ENCODE measurements around the gene SLC35F1.
"Not testable (repeated sequence)": the region's sequence is repeated elsewhere in the genome, so short reads cannot be mapped to it uniquely, and the experiment has no call there.

Gene SLC35F1

GRCh38 chr6:117906958-117907600 is at the start of gene SLC35F1:
Gene SLC35F1, plus strand, starts transcription at chr6:117907264.
- H3K4me2 ChIP-seq = peak within 1 kb of the TSS; percentile 83
- peak; percentile 50 for TF ChIP-seq CTCF (conservative IDR thresholded peaks at IDR 0.05; ENCODE audit: low read depth, low read length)
- peaks cover 5% of the 10 kb centered on the region for H3K4me1 ChIP-seq (ENCODE audit: low read depth, poor library complexity, severe bottlenecking)
- H3K36me3 ChIP-seq (ENCODE audit: insufficient read depth) = no peaks in the 10 kb centered on the region
- no peaks in the 10 kb centered on the region for H3K27me3 ChIP-seq (ENCODE audit: insufficient read depth, low read depth)
- peak within 1 kb of the TSS; percentile 71 for H2AFZ ChIP-seq (ENCODE audit: low read depth)
- no peak within 1 kb of the TSS for H3K9ac ChIP-seq
- H3K27ac ChIP-seq = no peak within 1 kb of the TSS
- H3K4me3 ChIP-seq (IDR thresholded peaks at IDR 0.05; ENCODE audit: insufficient read depth, low read depth, low read length) = no peak within 1 kb of the TSS
- no peaks in the 10 kb centered on the region for H3K79me2 ChIP-seq (ENCODE audit: insufficient read depth, low read depth)
- H4K20me1 ChIP-seq (ENCODE audit: insufficient read depth) = no peaks in the 10 kb centered on the region

- H3K36me3 ChIP-seq (ENCODE audit: insufficient read depth); H3K4me1 ChIP-seq (ENCODE audit: low read depth, poor library complexity, severe bottlenecking); H3K27me3 ChIP-seq (ENCODE audit: insufficient read depth, low read depth); H4K20me1 ChIP-seq (ENCODE audit: insufficient read depth); H2AFZ ChIP-seq (ENCODE audit: low read depth); H3K4me2 ChIP-seq; H3K27ac ChIP-seq; H3K79me2 ChIP-seq (ENCODE audit: insufficient read depth, low read depth); H3K9ac ChIP-seq; H3K4me3 ChIP-seq (IDR thresholded peaks at IDR 0.05; ENCODE audit: insufficient read depth, low read depth, low read length): not testable (repeated sequence)
These were observed 48.5 kb upstream of the SLC35F1 start for GRCh38 chr6:117858601-117859000.

- no peak for TF ChIP-seq CTCF (conservative IDR thresholded peaks at IDR 0.05; ENCODE audit: low read depth, low read length)
- no peaks in the 10 kb centered on the region for H3K27me3 ChIP-seq (ENCODE audit: insufficient read depth, low read depth)
- H3K9ac ChIP-seq = no peak overlapping the region
- no peak overlapping the region for H3K4me2 ChIP-seq
- no peak overlapping the region for H3K27ac ChIP-seq
- H3K4me1 ChIP-seq (ENCODE audit: low read depth, poor library complexity, severe bottlenecking) = no peaks in the 10 kb centered on the region
- no peaks in the 10 kb centered on the region for H3K79me2 ChIP-seq (ENCODE audit: insufficient read depth, low read depth)
- H3K4me3 ChIP-seq (IDR thresholded peaks at IDR 0.05; ENCODE audit: insufficient read depth, low read depth, low read length) = no peak overlapping the region
- no peaks in the 10 kb centered on the region for H3K36me3 ChIP-seq (ENCODE audit: insufficient read depth)
- H2AFZ ChIP-seq (ENCODE audit: low read depth) = no peak overlapping the region
- no peaks in the 10 kb centered on the region for H4K20me1 ChIP-seq (ENCODE audit: insufficient read depth)
These were observed 45.5 kb upstream of the SLC35F1 start for GRCh38 chr6:117861545-117861944.

GRCh38 chr6:117866561-117866960 is 40.5 kb upstream of the SLC35F1 start:
- Histone ChIP-seq H3K4me3 (IDR thresholded peaks at IDR 0.05; ENCODE audit: insufficient read depth, low read depth, low read length) (no peak overlapping the region), H2AFZ (ENCODE audit: low read depth) (no peak overlapping the region), H4K20me1 (ENCODE audit: insufficient read depth) (no peaks in the 10 kb centered on the region), H3K9ac (no peak overlapping the region), H3K4me2 (no peak overlapping the region), H3K36me3 (ENCODE audit: insufficient read depth) (no peaks in the 10 kb centered on the region), H3K79me2 (ENCODE audit: insufficient read depth, low read depth) (no peaks in the 10 kb centered on the region), H3K27ac (no peak overlapping the region), H3K27me3 (ENCODE audit: insufficient read depth, low read depth) (no peaks in the 10 kb centered on the region), H3K4me1 (ENCODE audit: low read depth, poor library complexity, severe bottlenecking) (peaks cover 25% of the 10 kb centered on the region)
- TF ChIP-seq CTCF (conservative IDR thresholded peaks at IDR 0.05; ENCODE audit: low read depth, low read length) = no peak

- Histone ChIP-seq H3K4me2 (peak overlapping the region; percentile 78), H3K27ac (peak overlapping the region; percentile 64), H3K4me1 (ENCODE audit: low read depth, poor library complexity, severe bottlenecking) (peaks cover 30% of the 10 kb centered on the region), H3K79me2 (ENCODE audit: insufficient read depth, low read depth) (no peaks in the 10 kb centered on the region), H3K9ac (peak overlapping the region; percentile 35; the same call in 1 of the 2 replicates), H3K4me3 (IDR thresholded peaks at IDR 0.05; ENCODE audit: insufficient read depth, low read depth, low read length) (no peak overlapping the region), H2AFZ (ENCODE audit: low read depth) (peak overlapping the region; percentile 63), H4K20me1 (ENCODE audit: insufficient read depth) (no peaks in the 10 kb centered on the region), H3K36me3 (ENCODE audit: insufficient read depth) (no peaks in the 10 kb centered on the region), H3K27me3 (ENCODE audit: insufficient read depth, low read depth) (no peaks in the 10 kb centered on the region)
- TF ChIP-seq CTCF (conservative IDR thresholded peaks at IDR 0.05; ENCODE audit: low read depth, low read length) = no peak
These were observed 36.4 kb upstream of the SLC35F1 start for GRCh38 chr6:117870486-117871242.

All from KMS-11 (cell line).